Subcutaneous adipose tissue (tissue), 4 donors: Measurements from ENCODE around the gene SIGLEC6. TPM values are rescaled to one million over a fixed set of nuclear protein-coding genes. Genes with fewer than 3 reads are reported as not detected.

ENCODE experiments used
- CTCF ChIP-seq: fragments of 450-650 bp; IDR thresholded peaks from one replicate; pipeline ENCODE4 v1.5.1; 2016; ENCODE audit warnings: low read depth, mild to moderate bottlenecking, control low read depth, antibody characterized with exemption, moderate library complexity
- total RNA-seq, 4 donors: library from RNA; depleted of rRNA; stranded (reverse); fragments of >200 nt; gene quantifications; one replicate each; pipeline ENCODE4 v1.1.0, GENCODE V29; 2016

Gene SIGLEC6
- total RNA-seq, 4 donors from 2014 or later: 1.5 to 2.9 (median 2.5) TPM; not detected in 1

DNA sequence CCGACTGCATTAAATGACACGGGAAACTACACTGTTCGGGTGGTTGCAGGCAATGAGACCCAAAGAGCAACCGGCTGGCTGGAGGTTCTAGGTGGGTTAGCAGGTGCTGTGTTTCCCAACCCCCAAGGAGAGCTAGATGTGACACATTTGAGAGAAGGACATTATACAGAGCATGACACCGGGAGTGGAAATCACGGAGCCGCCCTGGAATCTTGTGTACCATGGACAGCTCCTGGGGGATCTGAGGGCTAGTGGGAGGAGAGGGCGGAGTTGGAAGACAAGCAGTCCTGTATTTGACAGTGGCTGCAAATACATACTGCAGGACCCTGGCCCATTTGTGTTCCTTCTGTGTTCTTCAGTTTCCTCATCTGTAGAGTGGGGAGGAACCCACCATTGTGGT, 50.9 kb downstream of the SIGLEC6 start:
- no peak for TF ChIP-seq CTCF

DNA sequence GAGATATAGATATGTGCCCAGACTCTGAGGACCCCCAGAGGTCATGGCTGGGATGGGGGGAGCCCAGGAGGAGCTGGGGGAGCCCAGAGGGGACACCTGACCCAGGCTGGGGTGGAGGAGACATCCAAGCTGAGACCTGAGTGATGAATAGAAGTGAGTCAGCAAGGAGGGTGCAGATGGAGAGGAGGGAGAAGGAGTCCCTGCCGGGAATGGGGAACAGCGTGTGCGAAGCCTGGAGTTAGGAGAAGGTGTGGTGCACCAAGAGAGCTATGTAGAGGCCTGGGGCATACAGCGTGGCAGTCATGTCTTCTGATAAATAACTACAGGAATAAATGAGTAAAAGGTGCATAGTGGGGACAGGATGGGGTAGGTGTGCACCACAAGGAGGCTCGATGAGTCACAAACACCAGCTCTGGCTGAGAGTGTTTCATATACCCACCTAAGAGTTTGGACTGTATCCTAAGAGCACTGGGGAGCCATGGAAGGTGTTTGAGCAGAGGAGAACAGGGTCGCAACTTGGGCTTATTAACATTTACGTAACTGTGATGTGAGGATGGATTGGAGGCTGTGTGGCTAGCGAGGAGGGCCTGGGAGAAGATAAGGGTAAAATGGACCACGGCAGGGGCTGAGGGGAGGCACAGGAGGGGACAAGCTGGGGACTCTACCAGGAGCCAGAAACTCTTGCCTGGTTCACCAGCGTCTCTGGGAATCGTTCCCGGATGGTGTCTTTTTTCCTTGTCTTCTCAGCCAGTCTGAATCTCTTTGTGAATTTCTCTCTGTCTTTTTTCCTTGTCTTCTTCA, 51.7 kb downstream of the SIGLEC6 start:
- no peak for TF ChIP-seq CTCF

GRCh38 chr19:51478381-51479234, 52.9 kb downstream of the SIGLEC6 start, which contains the start of gene CEACAM18:
CEACAM18 (plus strand) TSS chr19:51478539.
- no peak for TF ChIP-seq CTCF

- TF ChIP-seq CTCF: no peak
Measured at GRCh38 chr19:51477344-51477743, 54.1 kb downstream of the SIGLEC6 start.

DNA sequence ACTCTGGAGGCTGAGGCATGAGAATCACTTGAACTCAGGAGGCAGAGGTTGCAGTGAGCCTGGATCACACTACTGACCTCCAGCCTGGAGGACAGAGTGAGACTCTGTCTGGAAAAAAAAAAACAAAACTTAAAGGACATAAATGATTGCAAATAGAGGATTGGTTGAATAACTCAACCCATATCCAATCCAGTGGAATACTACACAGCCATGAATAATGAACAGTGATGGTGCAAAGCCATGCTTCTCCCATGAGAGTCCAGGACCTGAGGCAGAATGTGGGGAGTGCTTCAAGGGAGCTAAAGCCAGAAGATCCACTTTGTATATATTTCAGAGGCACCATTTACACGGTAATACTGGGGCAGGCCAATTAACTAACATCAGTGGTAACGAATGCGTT, 55.3 kb downstream of the SIGLEC6 start:
- TF ChIP-seq CTCF: no peak

DNA sequence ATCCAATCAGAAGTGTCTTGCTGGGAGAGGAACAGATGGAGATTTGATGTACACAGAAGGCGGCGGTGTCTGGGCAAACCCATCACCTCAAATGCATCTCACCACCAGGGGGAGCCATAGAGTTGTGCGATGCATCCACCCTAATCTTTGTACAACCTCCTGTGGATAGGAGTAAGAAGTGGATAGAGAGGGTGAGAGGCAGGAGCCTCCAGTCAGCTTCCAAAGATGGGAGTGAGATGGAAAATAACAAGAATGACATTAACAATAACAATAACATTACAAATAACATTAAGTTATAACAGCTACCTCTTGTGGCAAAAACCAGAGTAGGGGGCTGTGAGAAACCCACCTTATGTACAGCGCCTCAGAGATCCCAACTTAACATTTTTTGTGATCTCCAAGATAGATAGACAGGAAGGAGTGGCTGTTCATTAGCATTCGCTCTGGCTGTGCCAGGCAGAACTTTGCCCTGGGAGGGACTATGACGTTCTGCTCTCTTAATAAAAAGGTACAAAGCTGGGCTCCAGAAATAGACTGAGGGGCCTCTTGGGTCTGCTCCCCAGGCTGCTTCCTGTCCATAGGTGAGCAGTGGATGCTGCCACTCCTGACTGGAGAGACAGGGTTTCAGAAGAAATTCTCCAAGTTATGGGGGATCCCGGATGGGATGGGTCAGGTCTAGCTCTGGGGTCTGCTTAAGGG, 58.3 kb downstream of the SIGLEC6 start:
- TF ChIP-seq CTCF: no peak
